ENCODE data around the gene SCAF11. TPM values are rescaled to one million over a fixed set of nuclear protein-coding genes. Genes with fewer than 3 reads are reported as not detected.
A peak's percentile ranks its signal among the peaks of the same experiment; 100 is the strongest.

The SCAF11 gene
- total RNA-seq, 1 donor from 2014 or later, result 93.3 TPM

DNA sequence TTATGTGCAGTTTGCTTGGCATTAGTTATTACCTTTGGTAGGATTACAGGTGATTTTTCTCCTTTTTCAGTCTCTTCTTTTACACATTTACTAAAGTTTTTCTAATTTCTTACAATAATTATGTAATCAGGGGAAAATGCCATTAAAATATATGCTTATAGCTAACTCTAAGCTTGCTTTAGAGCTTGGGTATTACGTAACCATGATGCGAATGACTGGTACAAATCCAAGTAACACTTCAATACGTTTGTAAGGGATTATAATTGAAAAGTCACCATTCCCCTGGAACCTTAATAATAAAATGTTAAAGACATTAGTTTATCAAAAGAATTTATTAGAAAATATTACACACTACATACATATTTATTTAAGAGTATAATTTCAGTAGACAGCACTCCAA lies 71.6 kb downstream of the SCAF11 start:
- DNase-seq (ENCODE audit: low spot score), result no peak
- H3K4me1 Mint-ChIP-seq (ENCODE audit: low read depth), result peaks cover 17% of the 10 kb centered on the region
- H3K4me3 Mint-ChIP-seq (ENCODE audit: unreplicated experiment), result no peak overlapping the region
- no peaks in the 10 kb centered on the region for H3K9me3 Mint-ChIP-seq (ENCODE audit: low read depth)
- no peaks in the 10 kb centered on the region for H3K27me3 Mint-ChIP-seq (ENCODE audit: low read depth)
- peaks cover 22% of the 10 kb centered on the region for H3K36me3 Mint-ChIP-seq (ENCODE audit: low read depth)
- no peak for TF ChIP-seq CTCF (IDR thresholded peaks at IDR 0.05)
- H3K27ac Mint-ChIP-seq (ENCODE audit: unreplicated experiment), result no peak overlapping the region

DNA sequence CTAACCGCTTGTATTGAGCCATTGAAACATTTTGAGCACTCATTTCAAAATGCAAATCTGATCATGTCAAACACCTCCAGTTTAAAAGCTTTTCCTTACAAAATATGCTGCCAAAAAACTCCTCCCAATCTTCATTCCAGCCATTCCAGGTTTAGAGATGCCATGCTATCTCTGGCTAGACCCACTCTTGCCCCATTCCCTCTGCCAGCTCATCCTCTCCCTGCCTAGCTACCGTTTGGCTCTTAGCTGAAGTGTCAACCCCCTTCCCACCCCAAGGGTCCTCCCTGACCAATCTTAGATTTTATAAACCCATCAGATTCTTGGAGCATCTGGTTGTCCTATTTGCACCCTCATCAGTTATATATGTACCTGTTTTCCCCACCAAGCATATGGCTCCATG lies 75.0 kb downstream of the SCAF11 start:
- Mint-ChIP-seq H3K36me3 (ENCODE audit: low read depth) (peaks cover 12% of the 10 kb centered on the region), H3K27ac (ENCODE audit: unreplicated experiment) (peak overlapping the region; percentile 33), H3K27me3 (ENCODE audit: low read depth) (no peaks in the 10 kb centered on the region), H3K9me3 (ENCODE audit: low read depth) (no peaks in the 10 kb centered on the region), H3K4me1 (ENCODE audit: low read depth) (peaks cover 20% of the 10 kb centered on the region), H3K4me3 (ENCODE audit: unreplicated experiment) (no peak overlapping the region)
- TF ChIP-seq CTCF (IDR thresholded peaks at IDR 0.05), result no peak
- no peak for DNase-seq (ENCODE audit: low spot score)

DNA sequence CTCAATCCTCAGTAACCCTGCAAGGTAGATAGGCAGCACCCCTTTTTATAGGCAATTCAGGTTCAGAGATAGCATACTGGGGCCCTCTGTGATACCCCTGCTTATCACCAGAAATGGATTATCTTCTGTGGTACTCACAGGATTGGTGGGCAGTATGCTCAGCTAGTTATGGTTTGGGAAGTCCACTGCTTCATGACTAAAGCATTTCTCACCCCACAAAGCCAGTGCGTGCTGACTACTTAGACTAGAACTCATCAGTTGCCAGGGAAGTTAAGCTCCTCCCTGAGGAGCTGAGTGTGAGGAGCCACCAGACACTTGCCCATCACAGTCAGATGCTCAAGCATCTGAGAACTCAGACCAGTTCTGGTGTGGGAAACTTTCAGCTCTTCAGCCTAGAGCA lies 76.3 kb downstream of the SCAF11 start:
- TF ChIP-seq CTCF (IDR thresholded peaks at IDR 0.05), result no peak
- no peak overlapping the region for H3K4me3 Mint-ChIP-seq (ENCODE audit: unreplicated experiment)
- no peaks in the 10 kb centered on the region for H3K9me3 Mint-ChIP-seq (ENCODE audit: low read depth)
- no peak overlapping the region for H3K27ac Mint-ChIP-seq (ENCODE audit: unreplicated experiment)
- peaks cover 25% of the 10 kb centered on the region for H3K4me1 Mint-ChIP-seq (ENCODE audit: low read depth)
- no peaks in the 10 kb centered on the region for H3K27me3 Mint-ChIP-seq (ENCODE audit: low read depth)
- no peak for DNase-seq (ENCODE audit: low spot score)
- H3K36me3 Mint-ChIP-seq (ENCODE audit: low read depth), result peaks cover 11% of the 10 kb centered on the region

GRCh38 chr12:45913631-45914030 lies 76.7 kb downstream of the SCAF11 start:
- no peak for TF ChIP-seq CTCF (IDR thresholded peaks at IDR 0.05)
- peaks cover 30% of the 10 kb centered on the region for H3K4me1 Mint-ChIP-seq (ENCODE audit: low read depth)
- H3K27me3 Mint-ChIP-seq (ENCODE audit: low read depth), result no peaks in the 10 kb centered on the region
- H3K27ac Mint-ChIP-seq (ENCODE audit: unreplicated experiment), result no peak overlapping the region
- H3K36me3 Mint-ChIP-seq (ENCODE audit: low read depth), result peaks cover 10% of the 10 kb centered on the region
- no peaks in the 10 kb centered on the region for H3K9me3 Mint-ChIP-seq (ENCODE audit: low read depth)
- H3K4me3 Mint-ChIP-seq (ENCODE audit: unreplicated experiment), result no peak overlapping the region
- DNase-seq (ENCODE audit: low spot score), result no peak

DNA sequence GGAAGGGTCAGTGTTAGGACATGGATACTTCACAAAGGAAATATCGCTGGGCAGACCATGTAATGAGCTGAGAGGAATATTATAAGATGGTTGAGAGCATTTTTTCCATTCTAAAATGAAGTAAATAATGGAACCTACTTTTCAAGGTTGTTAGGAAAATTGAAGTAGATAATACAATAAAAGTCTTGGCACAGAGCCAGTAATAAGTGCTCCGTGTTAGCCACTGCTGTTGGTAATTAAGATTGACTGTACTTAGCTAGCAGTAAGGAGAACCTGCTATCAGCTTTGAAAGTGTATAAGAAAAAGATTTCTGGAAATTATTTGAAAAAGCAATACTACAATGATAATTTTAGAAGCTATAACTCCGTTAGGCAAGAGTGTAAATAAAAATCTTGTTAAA lies 77.6 kb downstream of the SCAF11 start:
- no peak for DNase-seq (ENCODE audit: low spot score)
- peaks cover 6% of the 10 kb centered on the region for H3K36me3 Mint-ChIP-seq (ENCODE audit: low read depth)
- H3K4me3 Mint-ChIP-seq (ENCODE audit: unreplicated experiment), result no peak overlapping the region
- H3K27me3 Mint-ChIP-seq (ENCODE audit: low read depth), result no peaks in the 10 kb centered on the region
- H3K27ac Mint-ChIP-seq (ENCODE audit: unreplicated experiment), result no peak overlapping the region
- TF ChIP-seq CTCF (IDR thresholded peaks at IDR 0.05), result no peak
- H3K9me3 Mint-ChIP-seq (ENCODE audit: low read depth), result no peaks in the 10 kb centered on the region
- H3K4me1 Mint-ChIP-seq (ENCODE audit: low read depth), result peaks cover 30% of the 10 kb centered on the region
